NCI-H2227 (cell line): ENCODE results near the gene ZNF365.
A peak's percentile ranks its signal among the peaks of the same experiment; 100 is the strongest.
"Not testable (repeated sequence)": the region's sequence is repeated elsewhere in the genome, so short reads cannot be mapped to it uniquely, and the experiment has no call there.

Experiments
- DNase-seq: peaks from one replicate; lab custom pipeline; 2025; ENCODE audit not compliant: unreplicated experiment; lab: John Stamatoyannopoulos, UW

ZNF365 gene

GRCh38 chr10:62410934-62411333 is 36.8 kb downstream of the ZNF365 start:
- DNase-seq, result not testable (repeated sequence)

- no peak for DNase-seq
Observed at GRCh38 chr10:62413048-62413447, 38.9 kb downstream of the ZNF365 start.

GRCh38 chr10:62413652-62414051 is 39.5 kb downstream of the ZNF365 start:
- DNase-seq, result no peak

GRCh38 chr10:62414359-62414758 is 40.2 kb downstream of the ZNF365 start:
- DNase-seq, result no peak

- DNase-seq, result no peak
Observed at GRCh38 chr10:62422068-62422590, 48.0 kb downstream of the ZNF365 start.

- no peak for DNase-seq
Observed at GRCh38 chr10:62424026-62424425, 49.9 kb downstream of the ZNF365 start.

GRCh38 chr10:62426086-62426485 is 51.9 kb downstream of the ZNF365 start:
- no peak for DNase-seq

- no peak for DNase-seq
Observed at GRCh38 chr10:62426600-62426999, 52.4 kb downstream of the ZNF365 start.

- DNase-seq, result no peak
Observed at GRCh38 chr10:62430881-62431280, 56.7 kb downstream of the ZNF365 start.

- no peak for DNase-seq
Observed at GRCh38 chr10:62433181-62433692, 59.1 kb downstream of the ZNF365 start.

GRCh38 chr10:62433901-62434300 is 59.7 kb downstream of the ZNF365 start:
- DNase-seq, result no peak

- peak; percentile 41 for DNase-seq
Observed at GRCh38 chr10:62437696-62438095, 63.5 kb downstream of the ZNF365 start.

GRCh38 chr10:62442006-62442405 is 67.8 kb downstream of the ZNF365 start:
- no peak for DNase-seq

GRCh38 chr10:62442894-62443669 is 68.9 kb downstream of the ZNF365 start:
- no peak for DNase-seq

- no peak for DNase-seq
Observed at GRCh38 chr10:62443866-62444265, 69.7 kb downstream of the ZNF365 start.

GRCh38 chr10:62446627-62447026 is 72.5 kb downstream of the ZNF365 start:
- DNase-seq, result no peak

- DNase-seq, result no peak
Observed at GRCh38 chr10:62450912-62451610, 76.9 kb downstream of the ZNF365 start.

GRCh38 chr10:62451611-62451975 is 77.4 kb downstream of the ZNF365 start:
- DNase-seq, result no peak
